Large intestine (tissue), 3 donors: ENCODE measurements around the gene PITPNC1. TPM values are rescaled to one million over a fixed set of nuclear protein-coding genes. Genes with fewer than 3 reads are reported as not detected.

ENCODE experiments used
- DNase-seq, 2 donors: peaks; one replicate each; pipeline versions ENCODE4 v3.0.0 to v3.0.0-alpha.2; 2013
- H3K27ac ChIP-seq: one replicate; pipeline ENCODE4 v1.5.1; 2013; ENCODE audit warnings: low read length
- H3K27me3 ChIP-seq: 2 replicates; pipeline ENCODE4 v1.6.1; 2013; ENCODE audit warnings: low read length; ENCODE audit not compliant: control insufficient read depth, insufficient read depth
- H3K36me3 ChIP-seq: 2 replicates; pipeline ENCODE4 v1.6.1; 2013; ENCODE audit warnings: low read length; ENCODE audit not compliant: control insufficient read depth, insufficient read depth
- H3K4me1 ChIP-seq: one replicate; pipeline ENCODE4 v1.6.1; 2013; ENCODE audit warnings: low read length; ENCODE audit not compliant: control insufficient read depth, insufficient read depth
- H3K4me3 ChIP-seq: one replicate; pipeline ENCODE4 v1.5.1; 2013; ENCODE audit warnings: low read length
- H3K9me3 ChIP-seq: one replicate; pipeline ENCODE4 v1.6.1; 2013; ENCODE audit warnings: mild to moderate bottlenecking, low read depth, low read length, moderate library complexity; ENCODE audit not compliant: control insufficient read depth
- WGBS: methylation state at CpG from one replicate; pipeline ENCODE4 v1.1.5; 2013; ENCODE audit warnings: low lambda C conversion rate; ENCODE audit not compliant: insufficient coverage; 5-methylcytosine and 5-hydroxymethylcytosine counted together
- polyA plus RNA-seq: library from polyadenylated mRNA; unstranded; fragments of 120-200 nt; gene quantifications from one replicate; pipeline ENCODE4 v1.2.1, GENCODE V29; 2013

Gene PITPNC1
- polyA plus RNA-seq, 1 donor: 6.7 TPM

DNA sequence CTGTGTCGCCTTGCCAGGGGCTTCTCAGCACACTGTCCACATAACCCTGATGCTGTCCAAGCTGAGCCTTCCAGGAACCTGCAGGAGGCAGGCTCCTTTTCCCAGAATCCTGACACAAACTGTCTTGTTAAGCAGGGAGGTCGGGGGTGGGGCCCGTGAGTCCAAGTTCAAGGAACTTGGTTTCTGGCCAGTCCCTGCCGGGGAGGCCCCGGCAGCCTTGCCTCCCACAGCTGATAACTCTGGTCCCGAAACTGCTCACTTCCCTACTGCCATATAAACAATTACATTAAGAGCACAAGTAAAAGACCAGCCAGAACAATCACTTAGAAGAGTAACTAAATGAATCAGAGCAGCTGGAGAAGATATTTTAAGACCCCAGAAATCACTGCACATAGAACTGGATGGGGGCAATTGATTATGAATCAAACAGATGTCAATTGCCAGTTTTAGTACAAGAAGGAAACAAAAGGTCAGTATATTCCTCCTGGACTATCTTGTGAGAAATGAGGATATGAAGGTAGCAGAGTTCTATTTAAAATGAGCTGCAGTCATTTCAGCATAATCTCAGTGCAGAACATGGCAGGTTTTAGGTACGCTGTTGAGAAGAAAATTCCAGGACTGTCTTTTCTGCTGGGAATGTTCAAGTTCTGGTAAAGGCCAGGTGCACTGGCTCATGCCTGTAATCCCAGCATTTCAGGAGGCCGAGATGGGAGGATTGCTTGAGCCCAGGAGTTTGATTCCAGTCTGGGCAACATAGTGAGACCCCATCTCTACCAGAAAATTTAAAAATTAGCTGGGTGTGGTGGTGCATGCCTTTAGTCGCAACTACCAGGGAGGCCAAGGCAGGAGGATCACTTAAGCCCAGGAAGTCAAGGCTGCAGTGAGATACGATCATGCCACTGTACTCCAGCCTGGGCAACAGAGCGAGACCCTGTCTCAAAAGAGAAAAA lies 169.8 kb downstream of the PITPNC1 start:
- peak; percentile 45 to 68 for DNase-seq
- H3K9me3 ChIP-seq: no peaks in the 10 kb centered on the region
- no peaks in the 10 kb centered on the region for H3K27me3 ChIP-seq
- H3K36me3 ChIP-seq: no peaks in the 10 kb centered on the region
- H3K27ac ChIP-seq: no peak overlapping the region
- no peak overlapping the region for H3K4me3 ChIP-seq
- 60% methylated on average over 4 of the region's 11 CpGs for WGBS
- peaks cover 4% of the 10 kb centered on the region for H3K4me1 ChIP-seq

GRCh38 chr17:67548693-67549092 lies 171.6 kb downstream of the PITPNC1 start:
- H3K27me3 ChIP-seq: no peaks in the 10 kb centered on the region
- no peaks in the 10 kb centered on the region for H3K9me3 ChIP-seq
- H3K36me3 ChIP-seq: no peaks in the 10 kb centered on the region
- H3K4me3 ChIP-seq: no peak overlapping the region
- peaks cover 4% of the 10 kb centered on the region for H3K4me1 ChIP-seq
- H3K27ac ChIP-seq: no peak overlapping the region
- no peak for DNase-seq
- 86% methylated on average over 1 of the region's 3 CpGs for WGBS

GRCh38 chr17:67549820-67550219 lies 172.7 kb downstream of the PITPNC1 start:
- Histone ChIP-seq H3K9me3 (no peaks in the 10 kb centered on the region), H3K4me1 (peaks cover 4% of the 10 kb centered on the region), H3K4me3 (no peak overlapping the region), H3K27me3 (no peaks in the 10 kb centered on the region), H3K27ac (no peak overlapping the region), H3K36me3 (no peaks in the 10 kb centered on the region)
- 96% methylated on average over 5 of the region's 9 CpGs for WGBS
- DNase-seq: no peak

- Histone ChIP-seq H3K27ac (no peak overlapping the region), H3K9me3 (no peaks in the 10 kb centered on the region), H3K4me3 (no peak overlapping the region), H3K4me1 (no peaks in the 10 kb centered on the region), H3K27me3 (no peaks in the 10 kb centered on the region), H3K36me3 (no peaks in the 10 kb centered on the region)
- whole genome bisulfite sequencing: 90% methylated on average over 4 of the region's 6 CpGs
- DNase-seq: no peak
These were observed 177.6 kb downstream of the PITPNC1 start for GRCh38 chr17:67554634-67555033.

GRCh38 chr17:67555855-67556254 lies 178.8 kb downstream of the PITPNC1 start:
- Histone ChIP-seq H3K27ac (no peak overlapping the region), H3K9me3 (no peaks in the 10 kb centered on the region), H3K4me1 (no peaks in the 10 kb centered on the region), H3K27me3 (no peaks in the 10 kb centered on the region), H3K4me3 (no peak overlapping the region), H3K36me3 (no peaks in the 10 kb centered on the region)
- no CpG with 5 or more reads among the region's 1 CpG for WGBS
- DNase-seq: no peak

- no peak overlapping the region for H3K27ac ChIP-seq
- no CpG with 5 or more reads among the region's 11 CpGs for WGBS
These were observed 180.2 kb downstream of the PITPNC1 start for GRCh38 chr17:67557052-67557845.

DNA sequence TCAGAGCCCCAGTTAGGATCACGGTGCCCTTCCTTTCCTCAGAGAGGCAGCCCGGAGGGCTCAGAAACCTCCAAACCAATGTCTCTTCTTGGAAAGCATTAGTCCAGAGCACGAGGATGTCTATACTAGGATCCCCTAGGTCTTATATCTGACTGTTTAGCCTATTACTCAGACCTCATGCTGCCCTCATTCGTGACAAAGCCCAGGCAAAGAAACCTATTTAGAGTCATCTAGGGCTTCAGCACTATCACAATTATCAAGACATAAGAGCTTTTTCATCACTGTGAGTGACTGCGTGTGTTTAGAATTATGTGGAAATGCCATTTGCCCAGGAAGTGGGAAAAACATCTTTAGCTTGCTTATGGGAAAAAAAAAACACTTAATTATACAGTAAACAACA lies 180.8 kb downstream of the PITPNC1 start:
- Histone ChIP-seq H3K27me3 (no peaks in the 10 kb centered on the region), H3K36me3 (no peaks in the 10 kb centered on the region), H3K9me3 (no peaks in the 10 kb centered on the region), H3K27ac (no peak overlapping the region), H3K4me1 (no peaks in the 10 kb centered on the region), H3K4me3 (no peak overlapping the region)
- DNase-seq: no peak
- no CpG with 5 or more reads among the region's 5 CpGs for WGBS

More at GRCh38 chr17:67557052-67557845, 180.2 kb downstream of the PITPNC1 start:
- Histone ChIP-seq H3K4me3 (no peak overlapping the region), H3K27me3 (no peaks in the 10 kb centered on the region), H3K9me3 (no peaks in the 10 kb centered on the region), H3K36me3 (no peaks in the 10 kb centered on the region), H3K4me1 (no peaks in the 10 kb centered on the region)
- DNase-seq: no peak

- H3K27me3 ChIP-seq: no peaks in the 10 kb centered on the region
- H3K4me1 ChIP-seq: no peaks in the 10 kb centered on the region
- no peak for DNase-seq
- no peak overlapping the region for H3K27ac ChIP-seq
- WGBS: 29% methylated on average over 1 of the region's 5 CpGs
- H3K4me3 ChIP-seq: no peak overlapping the region
- H3K36me3 ChIP-seq: no peaks in the 10 kb centered on the region
- H3K9me3 ChIP-seq: no peaks in the 10 kb centered on the region
These were observed 181.8 kb downstream of the PITPNC1 start for GRCh38 chr17:67558740-67559380.

GRCh38 chr17:67559381-67559966 lies 182.4 kb downstream of the PITPNC1 start:
- WGBS: 100% methylated on average over 2 of the region's 10 CpGs
- Histone ChIP-seq H3K27me3 (no peaks in the 10 kb centered on the region), H3K9me3 (no peaks in the 10 kb centered on the region), H3K4me1 (no peaks in the 10 kb centered on the region), H3K27ac (no peak overlapping the region), H3K4me3 (no peak overlapping the region), H3K36me3 (no peaks in the 10 kb centered on the region)
- DNase-seq: no peak

DNA sequence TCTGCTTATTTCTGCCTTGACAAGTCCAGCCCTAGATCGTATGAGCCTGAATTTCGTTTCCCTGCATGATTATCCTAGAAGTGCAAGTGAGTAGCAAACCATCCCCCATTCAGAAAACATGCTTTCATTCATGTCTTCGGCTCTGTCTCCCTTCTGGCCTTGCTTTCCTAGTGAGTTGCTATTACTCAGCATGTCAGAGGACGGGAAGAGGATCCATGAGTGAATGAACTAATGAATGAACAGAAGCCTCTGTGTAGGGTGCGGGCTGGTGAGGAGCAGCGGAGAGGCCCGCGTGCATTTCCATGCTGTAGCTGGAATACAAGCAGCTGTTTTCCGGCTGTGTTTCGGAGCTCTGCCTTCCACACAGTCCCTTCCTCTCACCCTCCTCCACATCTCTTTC lies 184.9 kb downstream of the PITPNC1 start:
- H3K27ac ChIP-seq: no peak overlapping the region
- H3K36me3 ChIP-seq: no peaks in the 10 kb centered on the region
- no peak for DNase-seq
- no peak overlapping the region for H3K4me3 ChIP-seq
- WGBS: 88% methylated on average over 6 of the region's 10 CpGs
- no peaks in the 10 kb centered on the region for H3K4me1 ChIP-seq
- H3K9me3 ChIP-seq: no peaks in the 10 kb centered on the region
- H3K27me3 ChIP-seq: no peaks in the 10 kb centered on the region
